ENCODE measurements around the gene PARD3. TPM values are rescaled to one million over a fixed set of nuclear protein-coding genes. Genes with fewer than 3 reads are reported as not detected.

Gene PARD3
- total RNA-seq, 2 donors from 2014 or later = 41.7 to 48.8 TPM

- TF ChIP-seq, protein P1, sequence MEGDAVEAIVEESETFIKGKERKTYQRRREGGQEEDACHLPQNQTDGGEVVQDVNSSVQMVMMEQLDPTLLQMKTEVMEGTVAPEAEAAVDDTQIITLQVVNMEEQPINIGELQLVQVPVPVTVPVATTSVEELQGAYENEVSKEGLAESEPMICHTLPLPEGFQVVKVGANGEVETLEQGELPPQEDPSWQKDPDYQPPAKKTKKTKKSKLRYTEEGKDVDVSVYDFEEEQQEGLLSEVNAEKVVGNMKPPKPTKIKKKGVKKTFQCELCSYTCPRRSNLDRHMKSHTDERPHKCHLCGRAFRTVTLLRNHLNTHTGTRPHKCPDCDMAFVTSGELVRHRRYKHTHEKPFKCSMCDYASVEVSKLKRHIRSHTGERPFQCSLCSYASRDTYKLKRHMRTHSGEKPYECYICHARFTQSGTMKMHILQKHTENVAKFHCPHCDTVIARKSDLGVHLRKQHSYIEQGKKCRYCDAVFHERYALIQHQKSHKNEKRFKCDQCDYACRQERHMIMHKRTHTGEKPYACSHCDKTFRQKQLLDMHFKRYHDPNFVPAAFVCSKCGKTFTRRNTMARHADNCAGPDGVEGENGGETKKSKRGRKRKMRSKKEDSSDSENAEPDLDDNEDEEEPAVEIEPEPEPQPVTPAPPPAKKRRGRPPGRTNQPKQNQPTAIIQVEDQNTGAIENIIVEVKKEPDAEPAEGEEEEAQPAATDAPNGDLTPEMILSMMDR (IDR thresholded peaks at IDR 0.05) = no peak
- Histone ChIP-seq H3K36me3 (no peaks in the 10 kb centered on the region), H3K4me3 (no peak overlapping the region), H3K9me3 (no peaks in the 10 kb centered on the region), H3K27ac (no peak overlapping the region), H3K9ac (ENCODE audit: low read depth in 2 of 2, low read length in 2 of 2) (no peak overlapping the region), H3K4me1 (no peaks in the 10 kb centered on the region), H3K27me3 (no peaks in the 10 kb centered on the region)
- no peak for DNase-seq
- intact Hi-C loops (cut with DNase I) = no loop called here
Measured at GRCh38 chr10:34097682-34098081, 717.4 kb downstream of the PARD3 start.

- Histone ChIP-seq H3K4me1 (no peaks in the 10 kb centered on the region), H3K9me3 (no peaks in the 10 kb centered on the region), H3K36me3 (no peaks in the 10 kb centered on the region), H3K27ac (no peak overlapping the region), H3K9ac (ENCODE audit: low read depth in 2 of 2, low read length in 2 of 2) (no peak overlapping the region), H3K4me3 (no peak overlapping the region), H3K27me3 (no peaks in the 10 kb centered on the region)
- no peak for DNase-seq
- TF ChIP-seq, protein P1 (IDR thresholded peaks at IDR 0.05) = no peak
- intact Hi-C loops (cut with DNase I) = no loop called here
Measured at GRCh38 chr10:34094961-34095360, 720.1 kb downstream of the PARD3 start.

GRCh38 chr10:34094146-34094696 lies 720.9 kb downstream of the PARD3 start:
- intact Hi-C loops (cut with DNase I) = no loop called here
- Histone ChIP-seq H3K27me3 (no peaks in the 10 kb centered on the region), H3K27ac (no peak overlapping the region), H3K4me1 (no peaks in the 10 kb centered on the region), H3K9ac (ENCODE audit: low read depth in 2 of 2, low read length in 2 of 2) (no peak overlapping the region), H3K9me3 (no peaks in the 10 kb centered on the region), H3K4me3 (no peak overlapping the region), H3K36me3 (no peaks in the 10 kb centered on the region)
- TF ChIP-seq, protein P1 (IDR thresholded peaks at IDR 0.05) = no peak
- DNase-seq = no peak

DNA sequence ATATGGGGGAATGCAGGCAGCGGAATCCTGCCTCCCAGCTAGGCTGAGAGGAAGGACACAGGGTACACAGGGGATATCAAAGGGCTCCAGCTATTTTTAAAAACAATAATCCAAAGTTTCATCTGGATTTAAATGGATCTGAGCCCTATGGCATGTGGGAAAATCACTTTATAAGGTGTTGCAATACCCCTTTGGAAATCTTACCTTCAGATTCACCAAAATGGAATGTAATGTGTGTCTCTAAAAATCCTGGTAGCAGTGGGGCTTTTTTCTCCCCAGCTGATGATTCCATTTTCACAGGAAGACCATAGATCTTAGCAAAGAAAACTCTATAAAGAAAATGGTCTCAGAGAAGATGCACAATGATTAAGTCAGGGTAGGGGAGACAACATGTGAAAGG lies 722.2 kb downstream of the PARD3 start:
- no peak for DNase-seq
- Histone ChIP-seq H3K9ac (ENCODE audit: low read depth in 2 of 2, low read length in 2 of 2) (no peak overlapping the region), H3K4me3 (no peak overlapping the region), H3K4me1 (no peaks in the 10 kb centered on the region), H3K9me3 (no peaks in the 10 kb centered on the region), H3K27me3 (no peaks in the 10 kb centered on the region), H3K36me3 (no peaks in the 10 kb centered on the region), H3K27ac (no peak overlapping the region)
- intact Hi-C loops (cut with DNase I) = no loop called here
- TF ChIP-seq, protein P1 (IDR thresholded peaks at IDR 0.05) = no peak

- no peak for DNase-seq
- intact Hi-C loops (cut with DNase I) = no loop called here
- Histone ChIP-seq H3K4me1 (no peaks in the 10 kb centered on the region), H3K36me3 (no peaks in the 10 kb centered on the region), H3K27me3 (no peaks in the 10 kb centered on the region), H3K9me3 (no peaks in the 10 kb centered on the region), H3K27ac (no peak overlapping the region), H3K4me3 (no peak overlapping the region), H3K9ac (ENCODE audit: low read depth in 2 of 2, low read length in 2 of 2) (no peak overlapping the region)
- TF ChIP-seq, protein P1 (IDR thresholded peaks at IDR 0.05) = no peak
Measured at GRCh38 chr10:34091635-34092195, 723.4 kb downstream of the PARD3 start.

Measured in colonic mucosa (tissue), 4 donors.